Natural killer cell (primary cell): ENCODE results near the gene MYO16. TPM values are rescaled to one million over a fixed set of nuclear protein-coding genes. Genes with fewer than 3 reads are reported as not detected.

ENCODE experiments used
- ATAC-seq, 3 donors: fragments of 150-1000 bp in 2 of 3; fragments of 200-7000 bp in 1 of 3; cut with Tn5 transposase; 1 replicate in 1 of 3; 2 replicates in 2 of 3; pipeline ENCODE4 v1.10.0; 2021; ENCODE audit warnings: mild to moderate bottlenecking in 2 of 3, moderate library complexity in 2 of 3
- DNase-seq, 2 donors: peaks; one replicate each; pipeline versions ENCODE4 v3.0.0 to v3.0.0-alpha.2; 2013 to 2021; ENCODE audit warnings: mixed read lengths in 1 of 2
- H3K27ac ChIP-seq: one replicate; pipeline ENCODE4 v1.5.1; 2013; ENCODE audit warnings: mild to moderate bottlenecking, low read length
- H3K27me3 ChIP-seq: one replicate; pipeline ENCODE4 v1.6.1; 2013; ENCODE audit warnings: low read length; ENCODE audit not compliant: control insufficient read depth, insufficient read depth
- H3K36me3 ChIP-seq: one replicate; pipeline ENCODE4 v1.6.1; 2013; ENCODE audit warnings: low read length; ENCODE audit not compliant: control insufficient read depth, insufficient read depth
- H3K4me1 ChIP-seq: one replicate; pipeline ENCODE4 v1.6.1; 2013; ENCODE audit warnings: low read length; ENCODE audit not compliant: control insufficient read depth, insufficient read depth
- H3K4me3 ChIP-seq: one replicate; pipeline ENCODE4 v1.5.1; 2013; ENCODE audit warnings: low read length
- H3K9me3 ChIP-seq: one replicate; pipeline ENCODE4 v1.6.1; 2013; ENCODE audit warnings: low read length; ENCODE audit not compliant: control insufficient read depth, insufficient read depth
- H3K27ac Mint-ChIP-seq, 2 donors: one replicate each; pipeline ENCODE4 v1.8.0; 2022; ENCODE audit warnings: mild to moderate bottlenecking in 2 of 2, mixed read lengths in 2 of 2, moderate library complexity in 1 of 2
- H3K27me3 Mint-ChIP-seq, 2 donors: one replicate each; pipeline ENCODE4 v1.8.0; 2022; ENCODE audit warnings: low read depth in 2 of 2, mixed read lengths in 2 of 2
- H3K36me3 Mint-ChIP-seq: one replicate; pipeline ENCODE4 v1.8.0; 2022; ENCODE audit warnings: mixed read lengths
- H3K4me1 Mint-ChIP-seq, 2 donors: one replicate each; pipeline ENCODE4 v1.8.0; 2022; ENCODE audit warnings: mixed read lengths in 2 of 2
- H3K4me3 Mint-ChIP-seq: one replicate; pipeline ENCODE4 v1.8.0; 2022; ENCODE audit warnings: mild to moderate bottlenecking, moderate library complexity, mixed read lengths
- H3K9me3 Mint-ChIP-seq, 2 donors: one replicate each; pipeline ENCODE4 v1.8.0; 2022; ENCODE audit warnings: mixed read lengths in 2 of 2
- WGBS: methylation state at CpG from one replicate; pipeline ENCODE4 v1.1.7; 2013; ENCODE audit warnings: missing lambda C conversion rate; ENCODE audit not compliant: insufficient coverage; 5-methylcytosine and 5-hydroxymethylcytosine counted together
- intact Hi-C: fragments of 100-400 bp; cut with micrococcal nuclease; formaldehyde crosslinking; loops from one replicate; pipeline ENCODE4 v1.14.2; 2022
- total RNA-seq, 4 donors: library from RNA; stranded (reverse); fragments of 120-200 nt in 1 of 4; gene quantifications; one replicate each; pipeline versions ENCODE4 v1.2.3 to v1.2.4, GENCODE V29; 2013 to 2022
- TF ChIP-seq, protein P1 (sequence below): fragments of 200-600 bp; IDR thresholded peaks from one replicate; pipeline ENCODE4 v1.8.0; 2022; ENCODE audit warnings: antibody characterized with exemption

MYO16 gene
- total RNA-seq, 3 donors from 2014 or later (not counting 1 experiment from before 2014, with no cell fraction given) = 0.28 TPM; not detected in 2

- H3K27me3 Mint-ChIP-seq = no peaks in the 10 kb centered on the region
- Histone ChIP-seq H3K9me3 (no peaks in the 10 kb centered on the region), H3K27ac (no peak overlapping the region), H3K4me3 (no peak overlapping the region), H3K4me1 (no peaks in the 10 kb centered on the region), H3K36me3 (no peaks in the 10 kb centered on the region), H3K27me3 (no peaks in the 10 kb centered on the region)
- no peak for ATAC-seq
- H3K4me1 Mint-ChIP-seq = no peaks in the 10 kb centered on the region
- 67% methylated on average over 4 of the region's 4 CpGs for WGBS
- H3K9me3 Mint-ChIP-seq = no peaks in the 10 kb centered on the region
- intact Hi-C loops = no loop called here
- no peaks in the 10 kb centered on the region for H3K36me3 Mint-ChIP-seq
- TF ChIP-seq, protein P1, sequence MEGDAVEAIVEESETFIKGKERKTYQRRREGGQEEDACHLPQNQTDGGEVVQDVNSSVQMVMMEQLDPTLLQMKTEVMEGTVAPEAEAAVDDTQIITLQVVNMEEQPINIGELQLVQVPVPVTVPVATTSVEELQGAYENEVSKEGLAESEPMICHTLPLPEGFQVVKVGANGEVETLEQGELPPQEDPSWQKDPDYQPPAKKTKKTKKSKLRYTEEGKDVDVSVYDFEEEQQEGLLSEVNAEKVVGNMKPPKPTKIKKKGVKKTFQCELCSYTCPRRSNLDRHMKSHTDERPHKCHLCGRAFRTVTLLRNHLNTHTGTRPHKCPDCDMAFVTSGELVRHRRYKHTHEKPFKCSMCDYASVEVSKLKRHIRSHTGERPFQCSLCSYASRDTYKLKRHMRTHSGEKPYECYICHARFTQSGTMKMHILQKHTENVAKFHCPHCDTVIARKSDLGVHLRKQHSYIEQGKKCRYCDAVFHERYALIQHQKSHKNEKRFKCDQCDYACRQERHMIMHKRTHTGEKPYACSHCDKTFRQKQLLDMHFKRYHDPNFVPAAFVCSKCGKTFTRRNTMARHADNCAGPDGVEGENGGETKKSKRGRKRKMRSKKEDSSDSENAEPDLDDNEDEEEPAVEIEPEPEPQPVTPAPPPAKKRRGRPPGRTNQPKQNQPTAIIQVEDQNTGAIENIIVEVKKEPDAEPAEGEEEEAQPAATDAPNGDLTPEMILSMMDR = no peak
- H3K4me3 Mint-ChIP-seq = no peak overlapping the region
- DNase-seq = no peak
- no peak overlapping the region for H3K27ac Mint-ChIP-seq
These were observed 396.9 kb downstream of the MYO16 start for GRCh38 chr13:109026266-109026665.

- Mint-ChIP-seq H3K4me3 (no peak overlapping the region), H3K27me3 (peaks cover 0 to 7% of the 10 kb centered on the region in 2 donors), H3K27ac (no peak overlapping the region), H3K4me1 (no peaks in the 10 kb centered on the region), H3K9me3 (peaks cover 0 to 3% of the 10 kb centered on the region in 2 donors), H3K36me3 (no peaks in the 10 kb centered on the region)
- H3K9me3 ChIP-seq = no peaks in the 10 kb centered on the region
- no peaks in the 10 kb centered on the region for H3K4me1 ChIP-seq
- no peak for ATAC-seq
- H3K27ac ChIP-seq = no peak overlapping the region
- intact Hi-C loops = no loop called here
- TF ChIP-seq, protein P1 = no peak
- no peak for DNase-seq
- 84% methylated on average over 9 of the region's 9 CpGs for WGBS
- H3K36me3 ChIP-seq = no peaks in the 10 kb centered on the region
- no peak overlapping the region for H3K4me3 ChIP-seq
- no peaks in the 10 kb centered on the region for H3K27me3 ChIP-seq
These were observed 399.2 kb downstream of the MYO16 start for GRCh38 chr13:109028624-109029023.

DNA sequence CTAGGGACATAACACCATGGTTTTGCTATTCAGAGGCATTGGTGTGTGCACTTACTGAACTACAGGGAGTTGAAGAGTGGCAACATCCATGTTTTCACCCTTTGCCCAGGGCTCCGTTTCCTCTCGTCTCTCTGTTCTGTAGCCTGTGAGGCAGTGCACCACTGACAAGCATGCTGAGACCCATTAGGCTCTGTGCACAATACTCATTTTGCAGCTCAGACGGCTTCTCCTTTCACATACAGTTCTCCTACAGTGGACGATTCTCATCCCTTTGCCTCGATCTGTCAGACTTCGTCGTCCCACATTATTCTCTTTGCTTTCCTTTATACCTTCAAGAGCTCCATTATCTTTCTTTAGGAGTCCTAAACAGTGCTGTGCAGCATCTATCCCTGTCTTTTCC, 403.7 kb downstream of the MYO16 start:
- DNase-seq (no peak), ATAC-seq (no peak)
- no peaks in the 10 kb centered on the region for H3K9me3 ChIP-seq

More for the DNA sequence above, 403.7 kb downstream of the MYO16 start:
- Mint-ChIP-seq H3K27ac (no peak overlapping the region), H3K4me1 (no peaks in the 10 kb centered on the region), H3K4me3 (no peak overlapping the region), H3K27me3 (peaks cover 0 to 7% of the 10 kb centered on the region in 2 donors), H3K9me3 (peaks cover 0 to 3% of the 10 kb centered on the region in 2 donors), H3K36me3 (no peaks in the 10 kb centered on the region)
- Histone ChIP-seq H3K27me3 (no peaks in the 10 kb centered on the region), H3K4me3 (no peak overlapping the region), H3K27ac (no peak overlapping the region), H3K4me1 (no peaks in the 10 kb centered on the region), H3K36me3 (no peaks in the 10 kb centered on the region)
- TF ChIP-seq, protein P1 = no peak
- WGBS = 89% methylated on average over 7 of the region's 7 CpGs
- intact Hi-C loops = no loop called here
